HepG2 (cell line): ENCODE results near the gene SPN. TPM values are rescaled to one million over a fixed set of nuclear protein-coding genes. Genes with fewer than 3 reads are reported as not detected.
"Not testable (repeated sequence)": the region's sequence is repeated elsewhere in the genome, so short reads cannot be mapped to it uniquely, and the experiment has no call there.

Experiments
- ATAC-seq: fragments of 200-7000 bp; cut with Tn5 transposase; 3 replicates; pipeline ENCODE4 v1.9.1; 2020; ENCODE audit warnings: mild to moderate bottlenecking, moderate library complexity
- BruUV-seq: library from RNA; stranded (reverse); fragments of 400-500 nt; replicated peaks from 2 replicates; lab custom pipeline; 2021; lab: Mats Ljungman, UMichigan
- CTCF ChIA-PET: fragments of 300-600 bp; formaldehyde crosslinking; extraction: SDS; loops from one replicate; lab custom pipeline; 2021; ENCODE audit warnings: low total read pairs, inconsistent platforms, low intra/inter-chr PET ratio; lab: Yijun Ruan, JAX
- POLR2A ChIA-PET: fragments of 350-600 bp; sonication (Branson Sonifier 250); formaldehyde crosslinking; loops from one replicate; lab custom pipeline; 2020; ENCODE audit warnings: antibody characterized with exemption, inconsistent platforms; lab: Yijun Ruan, JAX
- DNase-seq: peaks from one replicate; pipeline ENCODE4 v3.0.0-alpha.2; 2015; ENCODE audit warnings: low spot score
- FAIRE-seq: peaks from 3 replicates; lab custom pipeline; 2011; peaks lifted over from hg19 to GRCh38; lab: Jason Lieb, UNC
- H2AFZ ChIP-seq: one replicate; pipeline ENCODE4 v1.6.1; 2011; ENCODE audit warnings: low read length, inconsistent platforms
- H3K27ac ChIP-seq: fragments of 300-600 bp; 3 replicates; pipeline ENCODE4 v1.8.0; 2011; ENCODE audit warnings: mixed run types, mild to moderate bottlenecking, mixed read lengths, low read length, inconsistent platforms; ENCODE audit not compliant: insufficient read depth; ENCODE audit errors: extremely low read length
- H3K27me3 ChIP-seq, 2 experiments: fragments of 200-600 bp in 1 of 2; 2 replicates in 1 of 2; 3 replicates in 1 of 2; pipeline versions ENCODE4 v1.6.0 to v1.8.0; 2011; ENCODE audit warnings: low read length in 2 of 2, mild to moderate bottlenecking in 2 of 2, moderate library complexity in 2 of 2, inconsistent platforms in 1 of 2; ENCODE audit not compliant: insufficient read depth in 2 of 2, control insufficient read depth in 1 of 2
- H3K36me3 ChIP-seq, 2 experiments: fragments of 200-600 bp in 1 of 2; replicated peaks in 1 of 2; 2 replicates in 1 of 2; 3 replicates in 1 of 2; pipeline versions ENCODE4 v1.5.1 to v1.8.0; 2011; ENCODE audit warnings: low read length in 2 of 2, inconsistent platforms in 1 of 2; ENCODE audit not compliant: insufficient read depth in 2 of 2, control insufficient read depth in 1 of 2
- H3K4me1 ChIP-seq: 2 replicates; pipeline ENCODE4 v1.5.1; 2012; ENCODE audit warnings: low read length, inconsistent platforms; ENCODE audit not compliant: insufficient read depth
- H3K4me2 ChIP-seq: 2 replicates; pipeline ENCODE4 v1.6.0; 2011; ENCODE audit warnings: low read depth, low read length, inconsistent platforms
- H3K4me3 ChIP-seq, 3 experiments: fragments of 200-600 bp in 1 of 3; sonication (generic), shearing (Covaris generic) in 1 of 3; replicated peaks in 1 of 3; 2 replicates each; pipeline ENCODE4 v1.5.1; 2011 to 2016; ENCODE audit warnings: low read length in 3 of 3, inconsistent platforms in 2 of 3, low read depth in 2 of 3, mild to moderate bottlenecking in 2 of 3, control low read depth in 1 of 3, mixed read lengths in 1 of 3; ENCODE audit not compliant: insufficient read depth in 1 of 3
- H3K79me2 ChIP-seq: one replicate; pipeline ENCODE4 v1.6.1; 2011; ENCODE audit warnings: low read length, inconsistent platforms; ENCODE audit not compliant: insufficient read depth
- H3K9ac ChIP-seq: 2 replicates; pipeline ENCODE4 v1.6.0; 2011; ENCODE audit warnings: mild to moderate bottlenecking, low read depth, low read length, inconsistent platforms; ENCODE audit not compliant: insufficient read depth
- H3K9me3 ChIP-seq: 2 replicates; pipeline ENCODE4 v1.5.1; 2012; ENCODE audit warnings: mild to moderate bottlenecking, low read length
- H4K20me1 ChIP-seq: 2 replicates; pipeline ENCODE4 v1.6.0; 2011; ENCODE audit warnings: inconsistent platforms, mild to moderate bottlenecking, low read length, moderate library complexity; ENCODE audit not compliant: insufficient read depth
- FOXA3 ChIP-seq: IDR thresholded peaks from 2 replicates; pipeline ENCODE4 v1.6.1; 2016; ENCODE audit warnings: missing genetic modification reagents, missing compliant biosample characterization
- NFIC ChIP-seq: IDR thresholded peaks from 2 replicates; pipeline ENCODE4 v1.6.1; 2012; ENCODE audit warnings: mild to moderate bottlenecking, low read length, inconsistent platforms
- RNF2 ChIP-seq: fragments of 450-650 bp; conservative IDR thresholded peaks from 2 replicates; pipeline ENCODE4 v1.6.1; 2016; ENCODE audit warnings: low read depth
- TARDBP ChIP-seq: sonication (generic); formaldehyde crosslinking; IDR thresholded peaks from 2 replicates; pipeline ENCODE4 v1.8.0; 2022; ENCODE audit warnings: mild to moderate bottlenecking, missing genetic modification reagents
- TRIM24 ChIP-seq: sonication (generic); formaldehyde crosslinking; IDR thresholded peaks from 2 replicates; pipeline ENCODE4 v1.8.0; 2022; ENCODE audit warnings: mild to moderate bottlenecking, missing genetic modification reagents
- ZBTB21 ChIP-seq: sonication (generic); formaldehyde crosslinking; IDR thresholded peaks from 2 replicates; pipeline ENCODE4 v1.4.0; 2020; ENCODE audit warnings: missing genetic modification reagents
- ZBTB7B ChIP-seq: sonication (generic); formaldehyde crosslinking; IDR thresholded peaks from 2 replicates; pipeline ENCODE4 v1.4.0; 2020; ENCODE audit warnings: missing genetic modification reagents
- ZNF430 ChIP-seq: sonication (generic); formaldehyde crosslinking; IDR thresholded peaks from 2 replicates; pipeline ENCODE4 v1.9.0; 2021; ENCODE audit warnings: mild to moderate bottlenecking, missing genetic modification reagents
- WGBS: methylation state at CpG from one replicate; pipeline ENCODE4 v1.1.6; 2017; ENCODE audit warnings: low lambda C conversion rate; 5-methylcytosine and 5-hydroxymethylcytosine counted together
- in situ Hi-C: cut with HindIII; loops from 2 replicates; pipeline ENCODE4 v1.10.0; 2017; ENCODE audit warnings: low pct_unique_long_range_greater_than_20kb; ENCODE audit not compliant: extremely low pct_ligation_motif_present
- intact Hi-C: fragments of 100-400 bp; cut with micrococcal nuclease; formaldehyde crosslinking; loops from one replicate; pipeline ENCODE4 v1.10.0; 2022; ENCODE audit not compliant: unreplicated experiment
- polyA plus RNA-seq, 8 experiments: library from polyadenylated mRNA; depleted of rRNA in 3 of 8; stranded (reverse) in 7 of 8; unstranded in 1 of 8; fragments of >200 nt; fragmentation: Illumina TruSeq in 4 of 8; extraction: Trizol in 4 of 8; gene quantifications; 2 replicates each; pipeline versions ENCODE4 v1.2.1 to v1.2.3, GENCODE V29; 2011 to 2016; ENCODE audit warnings: low read depth in 4 of 8, missing spikeins in 1 of 8, mixed read lengths in 1 of 8; ENCODE audit not compliant: insufficient read depth in 1 of 8
- total RNA-seq, 5 experiments: library from RNA; depleted of rRNA; stranded (reverse); fragments of >200 nt; fragmentation: Illumina TruSeq; extraction: Trizol; gene quantifications; 2 replicates each; pipeline ENCODE4 v1.2.3, GENCODE V29; 2016; ENCODE audit warnings: low read depth in 1 of 5
- TF ChIP-seq, protein P1 (sequence below): sonication (generic); formaldehyde crosslinking; IDR thresholded peaks from 2 replicates; pipeline ENCODE4 v1.4.0; 2020; ENCODE audit warnings: mild to moderate bottlenecking, missing genetic modification reagents

SPN gene
- total and polyA plus RNA-seq, 2 of the 13 experiments (the other 11 are each of a cell fraction or from before 2014, with no cell fraction given) = 0.22 to 1.6 TPM

DNA sequence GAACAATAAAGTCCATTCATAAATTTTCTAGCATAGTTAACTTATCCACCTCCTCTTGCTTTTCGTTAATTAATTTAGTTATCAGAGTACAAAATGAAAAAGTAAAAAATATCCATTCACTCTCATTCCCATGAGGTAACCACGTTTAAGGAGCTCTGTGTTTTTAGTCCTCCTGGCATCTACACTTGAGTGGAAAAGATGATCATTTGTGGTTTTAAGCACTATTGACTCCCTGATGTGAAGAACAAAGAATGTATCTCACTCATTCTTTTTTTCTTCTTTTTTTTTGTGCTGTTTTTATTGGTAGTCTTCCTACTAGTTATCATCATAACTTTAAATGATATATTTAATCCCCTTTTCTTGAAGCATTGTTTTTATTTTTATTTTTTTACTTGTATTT lies 42.0 kb downstream of the SPN start:
- 30% methylated on average over 2 of the region's 2 CpGs for WGBS

DNA sequence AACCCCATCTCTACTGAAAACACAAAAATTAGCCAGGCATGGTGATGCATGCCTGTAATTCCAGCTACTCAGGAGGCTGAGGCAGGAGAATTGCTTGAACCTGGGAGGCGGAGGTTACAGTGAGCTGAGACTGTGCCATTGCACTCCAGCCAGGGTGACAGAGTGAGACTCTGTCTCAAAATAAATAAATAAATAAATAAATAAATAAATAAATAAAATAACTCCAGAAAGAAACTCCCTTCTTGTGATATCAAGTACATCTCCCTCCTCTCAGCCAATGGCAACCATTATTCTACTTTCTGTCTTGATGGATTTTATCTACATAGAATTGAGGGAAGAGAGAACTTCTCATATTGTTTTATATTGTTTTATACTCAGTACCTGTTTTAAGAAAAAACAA lies 44.1 kb downstream of the SPN start:
- BruUV-seq, ATAC-seq, H4K20me1 ChIP-seq, H3K36me3 ChIP-seq, H3K9me3 ChIP-seq, DNase-seq, intact Hi-C loops, H3K27me3 ChIP-seq, in situ Hi-C loops, POLR2A ChIA-PET, H3K79me2 ChIP-seq, H3K4me3 ChIP-seq, FAIRE-seq, H3K27ac ChIP-seq, H3K4me2 ChIP-seq, CTCF ChIA-PET, H3K9ac ChIP-seq, H2AFZ ChIP-seq: not testable (repeated sequence)
- WGBS = 73% methylated on average over 1 of the region's 1 CpG
- peaks cover 28% of the 10 kb centered on the region for H3K4me1 ChIP-seq

More for the DNA sequence above, 42.0 kb downstream of the SPN start:
- H3K4me1 ChIP-seq = peaks cover 21% of the 10 kb centered on the region
- CTCF ChIA-PET = no interaction called here
- H3K9me3 ChIP-seq = no peaks in the 10 kb centered on the region
- no peak overlapping the region for H3K4me2 ChIP-seq
- no peak for TF ChIP-seq ZNF430 (CRISPR knock-in tag)
- TF ChIP-seq RNF2 = no peak
- no peak for TF ChIP-seq TARDBP (CRISPR knock-in tag)
- TF ChIP-seq, protein P1, sequence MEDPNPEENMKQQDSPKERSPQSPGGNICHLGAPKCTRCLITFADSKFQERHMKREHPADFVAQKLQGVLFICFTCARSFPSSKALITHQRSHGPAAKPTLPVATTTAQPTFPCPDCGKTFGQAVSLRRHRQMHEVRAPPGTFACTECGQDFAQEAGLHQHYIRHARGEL = no peak
- no peak for TF ChIP-seq TRIM24 (CRISPR knock-in tag)
- TF ChIP-seq ZBTB7B (CRISPR knock-in tag) = no peak
- TF ChIP-seq FOXA3 (CRISPR knock-in tag) = no peak
- no peak for TF ChIP-seq NFIC
- TF ChIP-seq ZBTB21 (CRISPR knock-in tag) = no peak
- TF ChIP-seq, all 625 proteins: peak for 0
- ATAC-seq (no peak), DNase-seq (no peak), FAIRE-seq (no peak)
- Histone ChIP-seq H4K20me1 (no peaks in the 10 kb centered on the region), H3K27me3 (peaks cover 0 to 7% of the 10 kb centered on the region in 2 experiments; a peak in 2 of 5 replicates), H3K79me2 (no peaks in the 10 kb centered on the region), H3K27ac (no peak overlapping the region), H2AFZ (no peak overlapping the region), H3K4me3 (no peak overlapping the region), H3K36me3 (no peaks in the 10 kb centered on the region), H3K9ac (no peak overlapping the region)
- intact Hi-C loops = no loop called here
- in situ Hi-C loops = no loop called here
- POLR2A ChIA-PET = no interaction called here
- no TSS peak for BruUV-seq
